Ascending aorta (tissue), 2 donors: Measurements from ENCODE around the gene SWAP70. TPM values are rescaled to one million over a fixed set of nuclear protein-coding genes. Genes with fewer than 3 reads are reported as not detected.

ENCODE experiments used
- DNase-seq, 2 donors: peaks; one replicate each; pipeline ENCODE4 v3.0.0-alpha.2; 2019; ENCODE audit warnings: low spot score in 2 of 2
- H3K27ac ChIP-seq, 2 donors: fragments of 200-600 bp; sonication (generic); one replicate each; pipeline ENCODE4 v1.5.1; 2016 to 2017; ENCODE audit warnings: mild to moderate bottlenecking in 1 of 2
- H3K27me3 ChIP-seq: fragments of 200-600 bp; sonication (generic); one replicate; pipeline ENCODE4 v1.5.1; 2017
- H3K36me3 ChIP-seq, 2 donors: fragments of 200-600 bp; sonication (generic); one replicate each; pipeline ENCODE4 v1.5.1; 2016
- H3K4me1 ChIP-seq, 2 donors: fragments of 200-600 bp; sonication (generic); one replicate each; pipeline ENCODE4 v1.5.1; 2016 to 2017; ENCODE audit warnings: mild to moderate bottlenecking in 1 of 2
- H3K4me3 ChIP-seq, 2 donors: fragments of 200-600 bp; sonication (generic); one replicate each; pipeline ENCODE4 v1.5.1; 2016 to 2017; ENCODE audit warnings: mild to moderate bottlenecking in 1 of 2
- H3K9me3 ChIP-seq, 2 donors: fragments of 200-600 bp; sonication (generic); one replicate each; pipeline ENCODE4 v1.5.1; 2016
- CTCF ChIP-seq, 3 experiments: fragments of 200-600 bp in 2 of 3; fragments of 450-650 bp in 1 of 3; sonication (generic) in 2 of 3; IDR thresholded peaks; one replicate each; pipeline ENCODE4 v1.5.1; 2016 to 2019; ENCODE audit warnings: antibody characterized with exemption in 3 of 3, mild to moderate bottlenecking in 1 of 3, moderate library complexity in 1 of 3
- intact Hi-C: fragments of 100-400 bp; cut with DNase I; formaldehyde crosslinking; loops from one replicate; pipeline ENCODE4 v1.15.1; 2023
- total RNA-seq: library from RNA; depleted of rRNA; stranded (reverse); fragments of >200 nt; gene quantifications from one replicate; pipeline ENCODE4 v1.1.0, GENCODE V29; 2016

Gene SWAP70
- total RNA-seq, 1 donor from 2014 or later: 40.1 TPM

- peaks cover 0 to 9% of the 10 kb centered on the region in 2 donors for H3K9me3 ChIP-seq
- peaks cover 0 to 2% of the 10 kb centered on the region in 2 donors for H3K4me1 ChIP-seq
- intact Hi-C loops: loop anchor here (2.0 to 5.0 kb wide), 2 partner anchors 55 to 85 kb away; no protein-coding TSS in a partner anchor
- H3K27me3 ChIP-seq: no peaks in the 10 kb centered on the region
- DNase-seq: no peak
- H3K27ac ChIP-seq: no peak overlapping the region
- H3K36me3 ChIP-seq: no peaks in the 10 kb centered on the region
- no peak for TF ChIP-seq CTCF (IDR thresholded peaks at IDR 0.05)
- no peak overlapping the region for H3K4me3 ChIP-seq
Measured at GRCh38 chr11:9662273-9662672, 1.6 kb upstream of the SWAP70 start.

GRCh38 chr11:9664276-9665171 lies 647 bp downstream of the SWAP70 start:
- intact Hi-C loops: loop anchor here (2.0 to 5.0 kb wide), 2 partner anchors 52 to 87 kb away; no protein-coding TSS in a partner anchor
- Histone ChIP-seq H3K27ac (peak overlapping the region; percentile 95 to 97), H3K27me3 (no peaks in the 10 kb centered on the region), H3K9me3 (peaks cover 0 to 9% of the 10 kb centered on the region in 2 donors), H3K36me3 (no peaks in the 10 kb centered on the region), H3K4me1 (peaks cover 0 to 2% of the 10 kb centered on the region in 2 donors), H3K4me3 (peak overlapping the region; percentile 74 to 92)
- DNase-seq: peak in 1 of 2 donors; percentile 67
- TF ChIP-seq CTCF (IDR thresholded peaks at IDR 0.05): no peak

GRCh38 chr11:9665749-9666148 lies 1.9 kb downstream of the SWAP70 start:
- intact Hi-C loops: loop anchor here (2.0 kb wide), 1 partner anchor 53 kb away; no protein-coding TSS in a partner anchor

GRCh38 chr11:9669954-9670353 lies 6.1 kb downstream of the SWAP70 start:
- no peaks in the 10 kb centered on the region for H3K36me3 ChIP-seq
- no peak overlapping the region for H3K4me3 ChIP-seq
- peaks cover 0 to 9% of the 10 kb centered on the region in 2 donors for H3K9me3 ChIP-seq
- intact Hi-C loops: no loop called here
- H3K27ac ChIP-seq: no peak overlapping the region
- H3K27me3 ChIP-seq: no peaks in the 10 kb centered on the region
- H3K4me1 ChIP-seq: peaks cover 0 to 13% of the 10 kb centered on the region in 2 donors
- no peak for DNase-seq
- no peak for TF ChIP-seq CTCF (IDR thresholded peaks at IDR 0.05)

More at GRCh38 chr11:9665749-9666148, 1.9 kb downstream of the SWAP70 start:
- H3K27ac ChIP-seq: no peak overlapping the region
- no peak for TF ChIP-seq CTCF (IDR thresholded peaks at IDR 0.05)
- no peaks in the 10 kb centered on the region for H3K27me3 ChIP-seq
- H3K36me3 ChIP-seq: no peaks in the 10 kb centered on the region
- peaks cover 0 to 9% of the 10 kb centered on the region in 2 donors for H3K9me3 ChIP-seq
- H3K4me3 ChIP-seq: peak overlapping the region; percentile 74 to 92
- H3K4me1 ChIP-seq: peaks cover 0 to 2% of the 10 kb centered on the region in 2 donors
- DNase-seq: no peak

GRCh38 chr11:9672288-9672916 lies 8.5 kb downstream of the SWAP70 start:
- Histone ChIP-seq H3K9me3 (no peaks in the 10 kb centered on the region), H3K4me3 (no peak overlapping the region), H3K27ac (no peak overlapping the region), H3K4me1 (peaks cover 0 to 16% of the 10 kb centered on the region in 2 donors), H3K36me3 (no peaks in the 10 kb centered on the region), H3K27me3 (no peaks in the 10 kb centered on the region)
- intact Hi-C loops: no loop called here
- DNase-seq: no peak
- TF ChIP-seq CTCF (IDR thresholded peaks at IDR 0.05): no peak
